ENCODE measurements around the gene IGSF6. TPM values are rescaled to one million over a fixed set of nuclear protein-coding genes. Genes with fewer than 3 reads are reported as not detected.

Gene IGSF6
- total and polyA plus RNA-seq, 2 of the 13 experiments (the other 11 are each of a cell fraction or from before 2014, with no cell fraction given), result not detected

GRCh38 chr16:21611198-21611555 is 41.2 kb downstream of the IGSF6 start:
- Histone ChIP-seq H4K20me1 (ENCODE audit: insufficient read depth, low read length) (0 out of 2 replicates have a peak, but pooled peaks cover 2% of the 10 kb centered on the region), H3K79me2 (ENCODE audit: insufficient read depth, low read length) (peaks cover 90% of the 10 kb centered on the region), H3K9me3 (ENCODE audit: low read length) (no peaks in the 10 kb centered on the region), H3K4me1 (ENCODE audit: insufficient read depth, low read length) (peaks cover 40% of the 10 kb centered on the region), H3K4me2 (ENCODE audit: low read depth, low read length) (no peak overlapping the region), H3K36me3 (replicated peaks in 1 of 2; ENCODE audit: control insufficient read depth in 1 of 2, insufficient read depth in 2 of 2, low read length in 2 of 2) (peaks cover 0 to 9% of the 10 kb centered on the region in 2 experiments; a peak in 4 of 5 replicates), H3K9ac (ENCODE audit: insufficient read depth, low read depth, low read length) (no peak overlapping the region), H3K4me3 (replicated peaks in 1 of 3; ENCODE audit: insufficient read depth in 1 of 3, low read depth in 2 of 3, low read length in 3 of 3) (no peak overlapping the region), H2AFZ (ENCODE audit: low read length) (no peak overlapping the region), H3K27ac (ENCODE audit: extremely low read length, insufficient read depth, low read length) (no peak overlapping the region), H3K27me3 (ENCODE audit: control insufficient read depth in 1 of 2, insufficient read depth in 2 of 2, low read length in 2 of 2) (no peaks in the 10 kb centered on the region)
- TF ChIP-seq ZNF652 (CRISPR knock-in tag; IDR thresholded peaks at IDR 0.05; ENCODE audit: borderline replicate concordance, low read depth), result peak; percentile 46; the same call in 1 of the 2 replicates
- no peak for TF ChIP-seq ZNF577 (CRISPR knock-in tag; IDR thresholded peaks at IDR 0.05; ENCODE audit: borderline replicate concordance, low read depth)
- no peak for TF ChIP-seq MAFF (IDR thresholded peaks at IDR 0.05; ENCODE audit: low read depth, low read length)
- no peak for TF ChIP-seq HMGXB3 (CRISPR knock-in tag; IDR thresholded peaks at IDR 0.05; ENCODE audit: borderline replicate concordance)
- TF ChIP-seq ZNF430 (CRISPR knock-in tag; IDR thresholded peaks at IDR 0.05), result no peak
- no peak for TF ChIP-seq ETV6 (CRISPR knock-in tag; conservative IDR thresholded peaks at IDR 0.05)
- no peak for TF ChIP-seq BATF2 (CRISPR knock-in tag; IDR thresholded peaks at IDR 0.05)
- no peak for TF ChIP-seq ZBTB2 (CRISPR knock-in tag; IDR thresholded peaks at IDR 0.05; ENCODE audit: low read depth)
- TF ChIP-seq KDM5B (CRISPR knock-in tag; IDR thresholded peaks at IDR 0.05; ENCODE audit: borderline replicate concordance), result no peak
- no peak for TF ChIP-seq STAT5B (CRISPR knock-in tag; IDR thresholded peaks at IDR 0.05)
- TF ChIP-seq ZNF260 (CRISPR knock-in tag; IDR thresholded peaks at IDR 0.05; ENCODE audit: borderline replicate concordance, low read depth), result no peak
- TF ChIP-seq ZNF17 (CRISPR knock-in tag; IDR thresholded peaks at IDR 0.05), result no peak
- peak; percentile 26; the same call in 1 of the 2 replicates for TF ChIP-seq CEBPB (IDR thresholded peaks at IDR 0.05; ENCODE audit: borderline replicate concordance, low read depth, low read length)
- ChIA-PET CTCF (ENCODE audit: low intra/inter-chr PET ratio, low total read pairs) (no interaction called here), POLR2A (no interaction called here)
- FAIRE-seq (no peak), DNase-seq (ENCODE audit: low spot score) (no peak), ATAC-seq (no peak)
- 68% methylated on average over 4 of the region's 4 CpGs for WGBS (ENCODE audit: low lambda C conversion rate)
- in situ Hi-C loops (cut with HindIII; ENCODE audit: extremely low pct_ligation_motif_present, low pct_unique_long_range_greater_than_20kb), result no loop called here
- intact Hi-C loops (cut with micrococcal nuclease; ENCODE audit: unreplicated experiment), result no loop called here
- no TSS peak for BruUV-seq (replicated peaks)
